Measurements from ENCODE around the gene RAB31. TPM values are rescaled to one million over a fixed set of nuclear protein-coding genes. Genes with fewer than 3 reads are reported as not detected.

RAB31 gene
- polyA plus RNA-seq, 1 donor, result 27.1 TPM

DNA sequence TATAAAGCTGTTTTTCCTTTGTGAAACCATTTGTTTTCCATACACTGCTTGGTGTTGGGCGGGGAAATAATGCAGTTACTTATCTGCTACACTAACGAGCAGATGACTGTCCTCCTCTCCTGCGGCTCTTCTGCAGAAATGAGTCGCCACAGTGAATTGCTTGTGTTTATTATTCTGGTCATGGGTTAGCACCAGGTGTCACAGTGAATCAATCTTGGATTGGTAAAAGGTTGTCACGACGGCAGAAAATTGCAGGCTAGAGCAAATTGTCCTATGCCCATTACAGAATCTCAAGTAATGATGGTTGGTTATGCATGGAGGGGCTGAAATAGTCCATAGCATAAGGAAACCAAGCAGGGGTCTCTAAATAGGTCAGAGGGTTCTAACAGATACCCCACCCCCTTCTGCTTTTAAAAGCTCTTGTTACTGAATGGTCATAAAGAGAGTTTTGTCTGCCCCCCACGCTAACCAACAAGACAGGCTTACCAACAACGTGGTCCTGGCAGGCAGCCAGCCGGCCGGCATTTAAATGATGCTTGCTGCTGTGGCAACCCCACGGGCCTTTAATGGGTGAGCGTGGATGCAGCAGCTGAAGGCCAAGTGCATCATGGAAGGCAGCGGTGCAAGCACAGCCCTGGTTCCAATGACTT lies 29.5 kb downstream of the RAB31 start:
- no peak for DNase-seq (ENCODE audit: low read depth)

DNA sequence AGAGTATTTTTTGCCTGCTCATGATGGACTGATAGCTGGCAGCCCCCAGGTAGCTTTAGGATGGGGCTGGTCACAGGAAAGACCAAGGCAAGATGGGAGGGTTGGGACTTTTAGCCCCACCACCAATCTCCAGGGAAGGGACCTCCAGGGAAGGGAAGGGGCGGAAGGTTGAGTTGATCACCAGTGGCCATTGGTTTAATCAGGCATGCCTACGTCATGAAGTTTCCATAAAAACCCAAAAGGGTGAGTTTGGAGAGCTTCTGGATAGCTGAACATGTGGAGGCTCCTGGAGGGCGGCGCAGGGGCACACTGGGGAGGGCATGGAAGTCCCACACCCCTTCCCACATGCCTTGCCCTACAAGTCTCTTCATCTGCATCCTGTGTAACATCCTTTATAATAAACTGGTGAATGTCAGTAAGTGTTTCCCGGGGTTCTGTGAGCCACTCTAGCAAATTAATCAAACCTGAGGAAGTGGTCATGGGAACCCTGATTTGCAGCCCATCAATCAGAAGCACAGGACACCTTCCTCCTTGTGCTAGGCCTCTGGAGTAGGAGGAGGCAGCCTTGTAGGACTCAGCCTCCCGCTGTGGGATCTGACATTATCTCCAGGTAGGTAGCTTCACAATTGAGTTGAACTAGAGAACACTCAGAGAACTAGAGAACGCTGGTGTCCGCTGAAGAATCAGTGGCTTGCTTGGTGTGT lies 30.3 kb downstream of the RAB31 start:
- no peak for DNase-seq (ENCODE audit: low read depth)

DNA sequence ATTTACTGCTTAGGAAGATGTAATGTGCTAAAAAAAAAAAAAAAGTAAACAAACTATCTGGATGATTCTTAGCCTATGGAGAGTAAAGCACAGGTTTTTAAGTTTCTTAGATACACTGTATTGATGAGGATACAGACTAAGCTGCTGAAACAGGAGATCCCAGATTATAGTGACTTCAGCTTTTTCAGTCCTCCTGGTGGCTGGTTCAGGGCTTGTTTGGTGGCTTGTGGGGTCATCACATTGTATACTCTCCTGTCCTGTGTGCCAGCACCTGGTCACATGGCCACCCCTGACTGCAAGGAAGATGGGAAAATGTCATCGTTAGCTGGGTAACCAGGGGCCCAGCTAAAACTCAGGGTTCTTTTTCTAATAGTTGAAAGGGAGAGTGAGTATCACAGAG lies 31.4 kb downstream of the RAB31 start:
- no peak for DNase-seq (ENCODE audit: low read depth)

DNA sequence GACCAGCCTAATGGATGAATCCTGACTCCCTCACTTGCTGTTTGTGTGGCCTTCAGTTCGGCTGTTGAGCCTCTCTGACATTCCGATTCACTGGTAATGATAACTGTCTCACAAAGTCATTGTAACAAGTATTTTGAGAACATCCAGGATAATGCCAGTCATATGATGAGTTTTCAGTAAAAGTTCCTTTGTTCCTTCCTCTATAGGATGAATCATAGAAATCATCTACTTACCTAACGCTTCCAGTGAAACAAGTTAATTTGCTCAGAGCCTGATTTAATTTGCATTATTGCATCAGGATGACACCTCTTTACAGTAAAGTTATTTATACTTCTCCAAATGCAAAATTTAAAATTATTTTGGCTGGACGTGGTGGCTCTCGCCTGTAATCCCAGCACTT lies 32.0 kb downstream of the RAB31 start:
- no peak for DNase-seq (ENCODE audit: low read depth)

DNA sequence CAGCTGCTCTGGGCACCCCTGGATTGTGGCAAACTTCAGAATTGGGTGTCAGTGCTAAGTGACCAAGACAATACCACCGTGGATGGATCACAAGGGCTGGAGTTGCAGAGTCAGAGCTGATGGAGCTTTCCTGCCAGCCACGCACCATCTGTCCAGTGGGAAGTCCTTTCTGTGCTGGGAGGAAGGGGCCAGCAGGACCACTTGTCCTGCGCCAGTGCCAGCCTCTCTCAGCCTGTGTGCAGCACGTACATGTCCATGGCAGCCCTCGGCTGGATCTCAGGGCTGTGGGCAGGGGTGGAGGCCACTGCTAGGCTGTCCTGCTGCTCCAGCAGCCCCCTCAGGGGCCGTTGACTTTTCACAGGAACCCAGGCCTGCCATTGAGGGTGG lies 33.3 kb downstream of the RAB31 start:
- DNase-seq (ENCODE audit: low read depth), result no peak

DNA sequence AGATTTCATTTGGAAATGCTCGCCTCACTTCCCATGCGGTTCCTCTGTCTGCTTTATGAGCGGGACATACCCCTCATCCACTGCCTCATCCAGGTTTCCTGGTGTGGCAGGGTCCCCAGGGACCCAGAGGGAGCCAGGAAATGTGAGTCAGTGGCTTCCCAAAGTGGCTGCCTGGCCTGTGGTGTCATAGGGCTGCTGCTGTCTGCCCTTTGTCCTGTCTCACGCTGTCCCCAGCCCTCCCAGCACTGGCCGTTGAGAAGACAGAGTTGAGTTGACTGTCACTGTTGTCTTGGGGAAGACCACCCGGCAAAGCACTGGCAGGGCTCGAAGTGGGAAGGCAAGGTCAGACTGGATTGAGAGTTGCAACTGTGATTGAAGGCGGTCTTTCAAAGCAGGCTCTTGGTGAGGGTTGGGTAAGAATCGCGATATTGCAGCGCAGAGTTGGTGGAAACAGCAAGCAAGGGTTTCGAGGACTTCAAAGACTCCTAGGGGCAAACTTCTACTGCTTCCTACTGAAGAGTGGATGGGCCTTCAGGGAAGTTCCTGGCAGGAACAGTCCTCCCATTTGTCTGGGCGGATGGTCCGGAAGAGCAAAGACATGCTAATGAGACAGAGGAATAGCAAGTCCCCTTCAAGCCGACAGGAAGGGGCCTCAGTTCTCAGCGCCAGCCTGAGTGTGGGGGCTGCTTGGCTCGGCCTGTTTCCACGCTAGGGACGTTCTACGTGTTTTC lies 33.9 kb downstream of the RAB31 start:
- DNase-seq (ENCODE audit: low read depth), result no peak

DNA sequence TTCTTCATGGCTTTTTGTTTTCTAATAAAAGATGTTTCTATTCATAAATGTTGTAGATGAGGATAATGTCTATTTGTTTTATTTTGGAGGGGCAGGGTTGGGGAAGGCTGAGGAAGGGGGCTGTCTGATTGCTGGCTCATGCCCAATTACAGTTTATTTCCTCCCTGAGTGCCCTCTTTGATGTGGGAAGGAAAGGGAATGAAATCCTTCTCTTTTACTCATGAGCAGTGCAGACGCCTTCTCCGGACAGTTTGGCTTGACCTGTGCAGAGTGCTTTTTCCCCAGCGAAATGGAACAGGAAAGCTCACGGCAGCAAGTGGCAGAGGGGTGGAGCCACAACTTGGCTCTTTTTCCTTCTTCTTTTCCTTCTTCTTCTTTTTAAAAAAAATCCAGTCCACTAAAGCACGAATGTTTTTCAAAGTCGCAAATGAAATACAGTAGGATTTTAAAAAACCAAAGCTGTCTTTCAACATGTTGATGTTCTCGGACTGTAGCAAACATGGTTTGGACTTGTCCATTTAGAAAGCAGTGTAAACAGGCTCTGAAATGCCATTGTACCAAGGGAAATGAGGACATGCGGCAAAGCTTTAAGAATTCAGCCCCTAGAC lies 34.5 kb downstream of the RAB31 start:
- DNase-seq (ENCODE audit: low read depth), result no peak

DNA sequence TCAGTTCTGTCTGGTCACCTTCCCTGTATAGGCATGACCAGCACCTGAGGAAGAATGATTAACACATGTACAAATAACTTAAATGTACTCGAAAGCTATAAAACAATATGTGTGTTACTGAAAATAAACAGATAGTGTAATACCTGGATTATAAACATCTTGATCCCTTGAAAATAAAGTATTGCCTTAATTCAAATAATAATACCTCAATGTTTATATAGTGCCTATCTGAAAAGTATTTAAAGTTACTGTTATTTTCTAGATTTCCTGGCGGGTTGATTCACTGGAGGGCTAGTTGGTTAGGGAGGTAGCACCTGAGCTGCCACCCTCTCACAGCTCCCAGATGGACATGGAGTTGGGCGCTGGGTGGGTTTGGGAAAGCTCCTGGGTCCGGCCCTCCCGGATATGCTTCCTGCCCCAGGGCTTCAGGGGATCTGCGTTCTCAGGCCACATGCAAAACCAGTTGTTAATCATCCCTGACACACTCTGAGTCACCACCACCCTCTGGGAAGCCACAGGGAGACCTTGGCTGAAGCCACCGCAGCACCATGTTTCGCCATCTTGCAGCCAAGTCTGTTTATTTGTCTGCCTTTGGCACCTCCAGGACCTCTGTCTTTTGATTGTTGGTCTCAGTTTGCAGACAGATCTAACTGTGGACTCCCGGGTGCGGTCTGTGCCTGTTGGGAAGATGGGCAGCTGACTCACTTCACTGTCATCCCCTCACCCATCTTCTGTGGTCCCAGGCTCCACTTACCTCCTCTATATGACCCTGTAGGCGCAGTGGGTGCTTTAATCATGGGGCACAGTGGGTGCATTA lies 35.3 kb downstream of the RAB31 start:
- DNase-seq (ENCODE audit: low read depth), result no peak

DNA sequence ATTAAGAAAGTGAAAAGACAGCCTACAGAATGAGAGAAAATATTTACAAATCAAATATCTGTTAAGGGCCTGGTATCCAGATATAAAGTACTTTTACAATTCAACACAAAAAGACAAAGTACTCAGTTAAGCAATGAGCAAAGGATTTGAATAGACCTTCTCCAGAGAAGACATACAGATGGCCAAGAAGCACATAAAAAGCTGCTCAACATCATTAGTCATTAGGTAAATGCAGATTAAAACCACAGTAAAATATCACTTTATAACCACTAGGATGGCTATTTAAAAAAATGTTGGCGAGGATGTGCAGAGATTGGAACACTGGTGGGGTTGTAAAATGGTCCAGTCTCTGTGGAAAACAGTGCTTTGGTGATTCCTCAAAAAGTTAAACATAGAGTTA lies 38.9 kb downstream of the RAB31 start:
- DNase-seq (ENCODE audit: low read depth), result no peak

DNA sequence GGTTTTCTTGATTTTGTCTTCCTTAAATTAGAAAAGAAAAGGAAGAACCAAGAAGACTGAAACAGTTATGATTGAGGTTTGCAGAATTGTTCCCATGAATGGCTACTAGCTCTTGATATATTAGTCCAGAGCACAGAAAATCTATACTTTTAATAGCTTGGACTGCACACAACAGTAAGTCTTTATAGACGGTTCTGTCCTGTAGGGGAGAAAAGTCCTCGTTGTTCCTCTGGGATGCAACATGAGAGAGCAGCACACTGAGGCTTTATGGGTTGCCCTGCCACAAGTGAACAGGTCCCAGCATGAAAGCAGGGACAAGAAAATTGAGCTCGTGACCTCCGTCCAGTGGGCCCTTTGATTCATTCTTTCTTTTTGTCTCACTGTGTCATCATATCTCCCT lies 41.5 kb downstream of the RAB31 start:
- no peak for DNase-seq (ENCODE audit: low read depth)

DNA sequence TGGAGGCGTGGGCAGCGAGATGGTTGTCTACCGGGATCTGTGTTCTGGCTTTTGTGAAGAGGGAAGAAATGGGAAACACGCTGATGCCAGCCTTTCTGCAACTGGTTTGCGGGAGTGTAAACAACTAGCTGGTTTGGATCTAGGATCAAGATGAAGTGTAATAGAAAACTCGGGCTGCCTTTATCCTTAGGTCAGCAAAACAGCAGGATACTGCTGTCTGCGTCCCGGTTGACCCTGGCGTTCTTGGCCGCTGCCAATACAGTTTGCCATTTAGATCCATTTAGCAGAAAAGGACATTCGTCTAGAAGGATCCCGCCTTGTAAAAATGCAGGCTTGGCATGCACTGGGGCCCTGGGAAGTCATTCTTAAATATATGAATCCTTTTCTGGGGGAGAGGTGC lies 42.0 kb downstream of the RAB31 start:
- no peak for DNase-seq (ENCODE audit: low read depth)

DNA sequence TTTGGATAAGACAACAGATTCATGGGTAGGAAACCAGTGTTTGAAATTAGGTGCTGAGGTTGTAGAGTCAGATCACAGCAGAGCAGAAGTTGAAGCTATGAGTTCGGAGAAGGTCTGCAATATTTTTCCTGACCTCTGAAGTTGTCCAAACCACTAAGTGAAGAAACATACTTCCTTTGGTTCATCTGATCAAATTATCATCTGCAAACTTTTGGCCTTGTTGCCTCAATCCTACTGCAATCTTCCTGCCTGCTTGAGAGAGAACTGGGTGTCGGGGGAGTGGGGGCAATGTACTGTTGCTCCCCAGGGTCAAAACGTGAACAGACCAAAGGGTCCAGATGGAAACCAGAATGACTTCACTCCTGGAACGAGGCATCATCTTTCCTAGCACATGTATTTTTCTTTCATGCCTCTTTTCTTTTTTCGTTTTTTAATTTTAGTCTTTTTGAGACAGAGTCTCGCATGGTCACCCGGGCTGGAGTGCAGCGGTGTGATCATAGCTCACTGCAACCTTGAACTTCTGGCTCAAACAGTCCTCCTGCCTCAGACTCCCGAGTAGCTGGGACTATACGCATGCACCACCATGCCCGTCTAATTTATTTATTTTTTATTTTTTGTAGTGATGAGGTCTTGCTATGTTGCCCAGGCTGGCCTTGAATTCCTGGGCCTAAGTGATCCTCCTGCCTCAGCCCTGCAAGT lies 42.7 kb downstream of the RAB31 start:
- DNase-seq (ENCODE audit: low read depth), result no peak

DNA sequence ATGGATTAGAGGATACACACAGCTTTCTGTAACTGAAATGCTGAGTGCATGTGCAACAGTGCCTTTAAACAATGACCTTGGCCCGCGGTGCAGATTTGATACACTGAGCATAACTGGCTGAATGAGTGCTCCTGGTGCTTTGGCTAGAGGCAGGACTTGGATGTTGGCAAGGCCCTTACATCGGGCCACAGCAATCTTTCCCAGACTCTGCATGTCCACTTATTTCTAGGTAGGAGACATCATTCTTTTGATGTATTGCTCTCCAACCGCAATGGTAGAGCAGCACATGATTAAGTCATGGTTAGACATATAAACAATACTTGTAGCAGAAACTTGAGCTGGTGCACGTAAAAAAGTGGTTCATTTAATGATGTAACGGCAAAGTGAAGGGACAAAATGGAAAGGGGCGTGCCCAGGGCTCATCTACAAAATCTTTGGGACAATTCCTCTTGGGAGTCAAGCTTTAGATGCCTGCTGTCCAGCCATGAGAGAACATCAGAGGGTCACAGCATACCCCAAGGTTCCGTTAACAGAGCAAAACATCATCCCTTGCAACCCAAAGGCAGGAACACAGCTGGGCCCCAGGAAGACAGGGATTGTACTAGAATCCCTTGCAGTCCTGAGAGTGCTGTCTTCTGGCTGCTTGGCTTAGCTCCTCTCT lies 43.4 kb downstream of the RAB31 start:
- DNase-seq (ENCODE audit: low read depth), result no peak

DNA sequence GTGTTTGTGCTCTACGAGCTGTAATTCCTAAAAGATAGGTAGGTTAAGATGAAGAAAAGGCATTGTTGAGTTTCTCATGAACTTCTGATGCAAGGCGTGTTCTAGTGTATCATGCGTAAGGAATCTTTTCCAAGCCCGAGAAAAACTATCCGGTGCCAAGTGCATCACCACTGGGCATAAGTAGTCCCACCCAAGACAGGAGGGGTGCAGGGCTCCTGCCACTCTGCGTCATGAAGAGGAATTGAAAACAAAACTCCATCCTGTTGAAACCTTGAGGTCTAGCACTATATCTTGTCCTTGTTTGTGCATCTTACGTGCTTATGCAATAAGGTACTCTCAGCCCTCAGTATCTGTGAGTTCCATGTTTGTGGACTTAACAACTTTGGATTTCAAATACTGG lies 45.7 kb downstream of the RAB31 start:
- DNase-seq (ENCODE audit: low read depth), result no peak

DNA sequence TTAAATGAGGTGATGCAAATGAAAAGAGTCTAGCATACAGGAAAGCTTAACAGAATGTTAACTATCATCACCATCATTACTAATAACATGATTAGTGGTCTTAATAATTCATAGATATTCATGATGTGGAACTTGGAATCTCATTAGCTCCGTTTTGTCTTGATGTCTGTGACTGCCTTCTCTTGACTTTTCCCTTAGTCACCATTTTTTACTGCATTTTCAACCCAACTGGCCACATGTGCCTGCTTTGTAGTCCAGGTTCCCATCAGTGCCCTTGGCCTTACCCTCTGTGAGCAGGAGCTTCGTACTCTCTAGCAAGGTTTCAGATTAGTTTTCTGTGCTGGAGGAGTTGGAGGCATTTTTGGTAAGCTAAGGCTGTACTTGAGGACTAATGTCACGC lies 47.0 kb downstream of the RAB31 start:
- DNase-seq (ENCODE audit: low read depth), result no peak

DNA sequence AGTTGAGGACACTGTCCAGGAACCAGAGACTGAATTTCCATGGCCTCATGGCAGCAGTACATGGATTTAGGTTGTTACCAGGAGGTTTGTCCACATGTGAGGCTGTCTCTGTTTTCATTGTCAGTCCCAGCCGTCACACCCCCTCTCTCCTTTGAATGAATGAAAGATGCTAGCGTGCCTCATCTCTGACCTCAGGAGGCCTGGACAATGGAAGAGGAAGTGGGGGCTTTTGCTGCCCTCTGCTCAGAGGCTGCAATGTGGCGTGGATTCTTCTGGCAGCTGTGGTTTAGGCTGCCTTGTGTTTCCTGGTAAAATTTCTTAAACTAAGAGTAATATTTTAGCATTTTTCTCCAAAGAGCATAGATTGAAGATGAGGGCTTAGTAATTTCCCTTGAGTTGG lies 47.5 kb downstream of the RAB31 start:
- DNase-seq (ENCODE audit: low read depth), result no peak

DNA sequence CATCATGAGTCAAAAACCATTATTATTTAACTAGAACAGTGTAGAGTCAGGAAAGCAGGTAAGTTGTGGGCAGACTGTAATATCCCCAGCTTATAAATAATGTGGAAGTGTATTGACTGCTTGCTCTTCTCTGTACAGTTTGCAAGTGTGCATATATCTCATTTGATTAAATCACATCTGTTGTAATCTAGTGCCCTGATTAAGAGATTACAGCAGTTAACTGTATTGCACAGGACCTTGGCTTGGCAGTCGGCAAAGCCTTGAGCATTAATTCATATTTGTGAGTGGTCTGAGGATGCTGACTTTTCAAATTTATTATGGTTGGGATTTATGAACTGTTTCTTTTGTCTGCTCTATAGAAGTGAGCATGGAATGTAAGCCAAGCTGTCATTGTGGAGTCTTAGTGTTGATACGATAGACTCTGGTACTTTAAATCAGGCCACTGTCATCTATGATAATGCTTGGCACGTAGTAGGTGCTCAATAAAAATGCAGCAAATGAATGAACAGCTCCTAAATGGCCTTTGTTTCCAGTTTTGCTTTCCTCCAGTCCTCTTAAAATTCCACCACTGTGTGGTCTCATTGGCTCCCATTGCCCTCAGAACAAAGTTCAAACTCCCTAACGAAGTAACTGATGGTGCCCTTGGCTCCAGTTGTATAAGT lies 48.3 kb downstream of the RAB31 start:
- no peak for DNase-seq (ENCODE audit: low read depth)

DNA sequence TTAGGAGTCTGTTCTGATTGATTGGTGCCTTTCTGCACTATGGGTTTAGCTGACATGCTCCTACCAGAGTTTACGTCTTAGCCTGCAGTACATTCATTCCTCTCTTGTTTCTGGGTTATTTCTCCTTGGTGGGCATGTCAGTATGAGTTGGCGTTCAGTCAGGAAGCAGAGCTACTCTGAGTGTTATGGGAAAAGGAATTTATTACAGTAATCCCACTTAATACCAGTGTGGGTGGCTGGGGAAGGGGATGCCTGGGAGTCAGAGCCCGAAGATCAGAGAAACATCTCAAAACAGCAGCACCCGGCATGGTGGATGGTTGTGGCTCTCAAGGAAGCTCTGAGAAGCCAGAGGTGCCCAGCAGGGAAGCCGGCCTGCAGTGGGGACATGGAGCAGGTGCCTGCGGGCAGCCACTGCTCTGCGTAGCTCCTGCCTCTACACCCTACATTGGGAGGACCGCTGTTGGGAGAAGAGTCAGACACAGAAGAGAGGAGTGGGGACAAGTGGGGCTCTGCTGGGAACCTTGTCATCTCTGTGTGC lies 48.9 kb downstream of the RAB31 start:
- DNase-seq (ENCODE audit: low read depth), result no peak

DNA sequence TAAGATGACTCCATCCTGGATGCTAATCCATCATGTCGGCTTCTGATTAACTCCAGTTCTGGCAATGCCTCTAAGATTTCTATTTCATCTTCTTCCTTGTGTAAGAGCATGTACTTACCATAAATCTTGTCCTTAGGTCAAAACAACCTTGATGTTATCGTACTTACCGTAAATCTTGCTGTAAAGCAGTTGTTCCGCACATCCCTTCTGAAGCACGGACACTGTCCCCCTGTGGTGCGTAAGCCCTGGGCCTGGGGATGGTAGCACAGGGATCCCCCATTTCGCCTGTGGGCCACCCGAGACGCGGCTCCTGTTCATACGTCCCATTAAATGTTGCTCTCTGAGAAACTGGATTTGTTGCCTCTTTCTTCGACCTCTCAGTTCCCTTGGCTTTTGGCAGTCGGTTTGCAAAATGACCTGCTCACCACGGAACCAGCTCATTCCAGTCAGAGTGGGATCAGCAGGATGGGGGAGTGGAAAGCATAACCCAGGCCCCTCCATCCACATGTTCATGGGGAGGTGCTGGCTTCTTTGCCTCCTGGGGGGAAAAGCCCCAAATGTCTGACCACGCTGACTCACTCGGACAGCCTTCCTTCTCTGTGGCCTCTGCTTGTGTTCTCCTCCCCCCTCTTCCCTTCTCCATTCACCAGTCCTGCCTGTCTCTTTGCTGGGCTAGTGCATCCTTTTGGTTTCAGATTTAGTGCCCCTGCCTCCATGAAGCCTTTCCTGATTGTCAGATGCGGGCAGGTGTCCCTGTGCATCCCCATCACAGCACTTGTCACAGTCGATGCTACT lies 49.9 kb downstream of the RAB31 start:
- DNase-seq (ENCODE audit: low read depth), result no peak

All from forelimb muscle (tissue), 1 donor.